Mesenchymal stem cell (in vitro differentiated cells and primary cell): ENCODE measurements around the gene UNC93B1.
"Not testable (repeated sequence)": the region's sequence is repeated elsewhere in the genome, so short reads cannot be mapped to it uniquely, and the experiment has no call there.

ENCODE experiments used
- DNase-seq: peaks from one replicate; pipeline ENCODE4 v3.0.0-alpha.2; 2013
- H2AFZ ChIP-seq: one replicate; pipeline ENCODE4 v1.6.1; 2013; ENCODE audit warnings: low read depth, mild to moderate bottlenecking, control low read depth, inconsistent platforms, low read length, moderate library complexity
- H2AK5ac ChIP-seq: 2 replicates; pipeline ENCODE4 v1.6.1; 2013; ENCODE audit warnings: low read length, moderate library complexity, mild to moderate bottlenecking, inconsistent platforms; ENCODE audit not compliant: severe bottlenecking
- H2BK120ac ChIP-seq: one replicate; pipeline ENCODE4 v1.6.1; 2013; ENCODE audit warnings: low read depth, mild to moderate bottlenecking, inconsistent platforms, low read length, moderate library complexity
- H2BK12ac ChIP-seq, 2 experiments: one replicate each; pipeline ENCODE4 v1.6.1; 2013; ENCODE audit warnings: inconsistent platforms in 2 of 2, low read length in 2 of 2, mild to moderate bottlenecking in 2 of 2, moderate library complexity in 2 of 2, control low read depth in 1 of 2
- H2BK15ac ChIP-seq: one replicate; pipeline ENCODE4 v1.6.1; 2013; ENCODE audit warnings: mild to moderate bottlenecking, low read depth, inconsistent platforms; ENCODE audit not compliant: poor library complexity, severe bottlenecking
- H2BK5ac ChIP-seq: 2 replicates; pipeline ENCODE4 v1.6.1; 2013; ENCODE audit warnings: low read depth, mild to moderate bottlenecking, low read length, control low read depth, inconsistent platforms; ENCODE audit not compliant: poor library complexity, severe bottlenecking
- H3K14ac ChIP-seq, 2 experiments: one replicate each; pipeline ENCODE4 v1.6.1; 2013; ENCODE audit warnings: inconsistent platforms in 2 of 2, low read length in 2 of 2, control low read depth in 1 of 2, mild to moderate bottlenecking in 1 of 2, moderate library complexity in 1 of 2
- H3K18ac ChIP-seq, 2 experiments: one replicate each; pipeline ENCODE4 v1.6.1; 2013; ENCODE audit warnings: inconsistent platforms in 2 of 2, low read length in 2 of 2, control low read depth in 1 of 2, low read depth in 1 of 2, mild to moderate bottlenecking in 1 of 2
- H3K23ac ChIP-seq, 2 experiments: one replicate each; pipeline ENCODE4 v1.6.1; 2013; ENCODE audit warnings: inconsistent platforms in 2 of 2, low read length in 2 of 2, mild to moderate bottlenecking in 2 of 2, moderate library complexity in 2 of 2, control low read depth in 1 of 2
- H3K27ac ChIP-seq: 2 replicates; pipeline ENCODE4 v1.5.1; 2013; ENCODE audit warnings: mild to moderate bottlenecking, moderate library complexity, low read length, control low read depth, inconsistent platforms; ENCODE audit not compliant: poor library complexity, severe bottlenecking
- H3K27me3 ChIP-seq, 2 experiments: 2 replicates each; pipeline versions ENCODE4 v1.6.1 to v1.7.0; 2013; ENCODE audit warnings: low read length in 2 of 2, mild to moderate bottlenecking in 2 of 2, moderate library complexity in 2 of 2, control low read depth in 1 of 2, inconsistent platforms in 1 of 2; ENCODE audit not compliant: control insufficient read depth in 1 of 2, insufficient read depth in 1 of 2
- H3K36me3 ChIP-seq, 2 experiments: 2 replicates each; pipeline versions ENCODE4 v1.6.1 to v1.7.0; 2013; ENCODE audit warnings: low read length in 2 of 2, control low read depth in 1 of 2, inconsistent platforms in 1 of 2, low read depth in 1 of 2, mild to moderate bottlenecking in 1 of 2; ENCODE audit not compliant: insufficient read depth in 2 of 2, control insufficient read depth in 1 of 2
- H3K4ac ChIP-seq, 2 experiments: one replicate each; pipeline ENCODE4 v1.6.1; 2013; ENCODE audit warnings: inconsistent platforms in 2 of 2, low read length in 2 of 2, mild to moderate bottlenecking in 2 of 2, moderate library complexity in 2 of 2, control low read depth in 1 of 2, low read depth in 1 of 2
- H3K4me1 ChIP-seq: 2 replicates; pipeline ENCODE4 v1.6.1; 2013; ENCODE audit warnings: low read depth, low read length, control low read depth; ENCODE audit not compliant: control insufficient read depth, insufficient read depth
- H3K4me2 ChIP-seq: 2 replicates; pipeline ENCODE4 v1.6.1; 2013; ENCODE audit warnings: low read length, mild to moderate bottlenecking, inconsistent platforms; ENCODE audit not compliant: poor library complexity, severe bottlenecking
- H3K4me3 ChIP-seq, 2 experiments: 2 replicates each; pipeline versions ENCODE4 v1.5.1 to v1.7.0; 2013; ENCODE audit warnings: low read length in 2 of 2, mild to moderate bottlenecking in 2 of 2, control low read depth in 1 of 2, low read depth in 1 of 2; ENCODE audit not compliant: insufficient read depth in 1 of 2
- H3K79me1 ChIP-seq: replicated peaks from 2 replicates; pipeline ENCODE4 v1.6.1; 2013; ENCODE audit warnings: mild to moderate bottlenecking, control low read depth, low read length, inconsistent platforms; ENCODE audit not compliant: poor library complexity, severe bottlenecking
- H3K9ac ChIP-seq: 2 replicates; pipeline ENCODE4 v1.7.0; 2013; ENCODE audit warnings: mild to moderate bottlenecking, low read length, moderate library complexity
- H3K9me3 ChIP-seq: 2 replicates; pipeline ENCODE4 v1.7.0; 2013; ENCODE audit warnings: mild to moderate bottlenecking, low read length; ENCODE audit not compliant: control insufficient read depth
- H4K8ac ChIP-seq: one replicate; pipeline ENCODE4 v1.6.1; 2013; ENCODE audit warnings: inconsistent platforms, mild to moderate bottlenecking, low read length, moderate library complexity
- H4K91ac ChIP-seq: one replicate; pipeline ENCODE4 v1.6.1; 2013; ENCODE audit warnings: mild to moderate bottlenecking, low read length, inconsistent platforms
- whole genome bisulfite sequencing: methylation state at CpG from one replicate; pipeline ENCODE4 v1.1.7; 2013; ENCODE audit warnings: mixed read lengths; 5-methylcytosine and 5-hydroxymethylcytosine counted together

UNC93B1 gene

DNA sequence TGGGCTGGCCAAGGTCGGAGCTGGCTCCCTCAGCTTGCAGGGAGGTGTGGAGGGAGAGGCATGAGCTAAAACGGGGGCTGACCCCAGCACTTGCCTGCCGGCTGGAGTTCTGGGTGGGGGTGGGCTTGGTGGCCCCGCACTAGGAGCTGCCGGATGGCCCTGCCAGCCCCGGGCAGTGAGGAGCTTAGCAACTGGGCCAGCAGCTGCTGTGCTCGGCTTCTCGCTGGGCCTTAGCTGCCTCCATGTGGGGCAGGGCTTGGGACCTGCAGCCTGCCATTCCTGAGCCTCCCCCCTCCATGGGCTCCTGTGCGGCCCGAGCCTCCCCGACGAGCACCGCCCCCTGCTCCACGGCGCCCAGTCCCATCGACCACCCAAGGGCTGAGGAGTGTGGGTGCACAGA, 40.7 kb downstream of the UNC93B1 start:
- not testable (repeated sequence) for H3K9me3 ChIP-seq, H4K8ac ChIP-seq, DNase-seq, H3K27me3 ChIP-seq, H2BK15ac ChIP-seq, H3K4me3 ChIP-seq, H3K4me1 ChIP-seq, H2AK5ac ChIP-seq, H3K23ac ChIP-seq, H3K27ac ChIP-seq, H3K36me3 ChIP-seq, H2BK120ac ChIP-seq, H3K14ac ChIP-seq, H2BK12ac ChIP-seq, H4K91ac ChIP-seq, H3K4me2 ChIP-seq, H2BK5ac ChIP-seq, H2AFZ ChIP-seq, H3K18ac ChIP-seq, H3K4ac ChIP-seq, H3K9ac ChIP-seq, H3K79me1 ChIP-seq
- 86% methylated on average over 15 of the region's 16 CpGs for WGBS

DNA sequence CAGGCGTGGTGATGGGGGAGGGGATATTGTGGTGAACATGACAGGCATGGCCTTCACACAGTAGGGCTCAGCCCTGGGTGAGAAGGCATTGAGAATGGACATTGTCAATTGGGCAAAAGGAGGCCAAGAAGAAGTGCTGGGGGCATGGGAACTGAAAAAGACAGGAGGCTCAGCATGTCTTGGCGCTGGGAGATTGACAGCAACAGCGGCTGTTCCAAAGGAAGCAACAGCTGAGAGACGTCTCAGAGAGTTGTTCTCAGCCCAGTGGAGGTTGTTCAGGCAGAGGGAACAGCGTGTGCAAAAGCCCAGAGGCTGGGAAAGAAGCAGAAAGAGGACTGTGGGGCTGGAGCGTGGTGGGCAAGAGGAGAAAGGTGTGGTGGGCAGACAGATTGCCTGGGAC, 47.7 kb downstream of the UNC93B1 start:
- not testable (repeated sequence) for H3K9me3 ChIP-seq, H3K27ac ChIP-seq, H3K18ac ChIP-seq, H3K4me3 ChIP-seq, H3K23ac ChIP-seq, H3K4ac ChIP-seq, H3K14ac ChIP-seq, H3K4me1 ChIP-seq, H4K91ac ChIP-seq, H3K9ac ChIP-seq, H2BK12ac ChIP-seq, H3K4me2 ChIP-seq, DNase-seq, H4K8ac ChIP-seq, H2BK15ac ChIP-seq, H2AK5ac ChIP-seq, H3K79me1 ChIP-seq, H2AFZ ChIP-seq, H2BK120ac ChIP-seq, H2BK5ac ChIP-seq, H3K36me3 ChIP-seq
- H3K27me3 ChIP-seq: peaks cover 11 to 18% of the 10 kb centered on the region in 2 experiments
- WGBS: 76% methylated on average over 6 of the region's 6 CpGs

DNA sequence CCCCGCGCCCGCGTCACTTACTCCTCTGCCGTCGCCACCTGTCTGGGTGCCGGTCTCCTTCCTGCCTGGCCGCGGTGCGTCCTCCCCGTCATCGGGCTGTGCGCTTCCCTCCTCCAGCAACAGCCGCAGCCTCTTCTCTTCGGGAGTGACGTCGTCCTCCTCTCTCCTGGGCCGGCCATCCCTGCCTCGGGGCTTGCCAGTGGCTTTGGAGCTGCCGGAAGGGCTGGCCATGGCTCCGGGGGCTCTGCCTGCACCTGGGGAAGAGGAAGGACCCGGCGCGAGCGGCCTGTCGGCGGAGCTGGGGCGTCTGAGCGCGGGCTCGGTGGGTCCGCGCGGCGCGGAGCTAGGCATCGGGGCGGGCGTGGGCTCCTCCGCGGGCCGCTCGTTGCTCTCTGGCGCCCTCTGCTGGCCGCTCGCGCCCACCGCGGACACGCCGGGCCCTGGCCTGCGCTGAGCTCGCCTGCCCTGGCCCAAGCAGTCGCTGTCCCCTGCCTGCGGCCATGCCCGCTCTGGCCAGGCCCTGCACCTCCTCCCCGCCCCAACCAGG, 48.4 kb downstream of the UNC93B1 start:
- WGBS: 0% methylated on average over 21 of the region's 57 CpGs
- H2AK5ac ChIP-seq, H3K23ac ChIP-seq, H3K36me3 ChIP-seq, H3K14ac ChIP-seq, H3K4me1 ChIP-seq, H2AFZ ChIP-seq, H3K79me1 ChIP-seq, H3K9ac ChIP-seq, H4K91ac ChIP-seq, H3K18ac ChIP-seq, H3K27ac ChIP-seq, H2BK120ac ChIP-seq, H3K9me3 ChIP-seq, H2BK12ac ChIP-seq, H4K8ac ChIP-seq, H3K4ac ChIP-seq, H2BK5ac ChIP-seq: not testable (repeated sequence)
- Histone ChIP-seq H3K4me3 (peak overlapping the region; percentile 44 to 65), H3K4me2 (peak overlapping the region; percentile 90), H3K27me3 (peaks cover 11 to 18% of the 10 kb centered on the region in 2 experiments), H2BK15ac (peak overlapping the region; percentile 3)
- peak; percentile 64 for DNase-seq

DNA sequence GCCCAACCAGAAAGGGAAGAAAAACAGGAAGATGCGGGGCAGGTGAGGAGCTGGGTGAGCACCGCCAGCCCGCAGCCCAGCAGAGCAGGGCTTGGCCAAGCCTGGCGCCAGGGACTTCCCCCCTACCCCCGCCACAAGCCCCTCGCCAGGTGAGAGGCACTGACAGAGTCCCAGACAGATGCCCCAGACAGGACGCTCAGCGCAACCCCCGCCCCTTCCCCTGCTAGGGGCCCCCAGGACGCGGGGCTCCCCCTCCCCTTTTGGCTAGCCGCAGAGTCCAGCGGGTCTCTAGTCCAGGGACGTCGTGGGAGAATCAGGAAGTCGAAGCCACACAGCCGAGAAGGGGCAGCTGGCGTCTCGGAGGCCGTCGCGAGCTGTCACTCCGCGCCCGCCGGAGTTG, 48.9 kb downstream of the UNC93B1 start:
- H4K91ac ChIP-seq, H2AFZ ChIP-seq, H3K27ac ChIP-seq, H3K18ac ChIP-seq, H3K4me1 ChIP-seq, DNase-seq, H2BK120ac ChIP-seq, H3K9me3 ChIP-seq, H3K4me3 ChIP-seq, H3K4ac ChIP-seq, H3K79me1 ChIP-seq, H2BK15ac ChIP-seq, H2BK5ac ChIP-seq, H3K9ac ChIP-seq, H2AK5ac ChIP-seq, H3K23ac ChIP-seq, H3K14ac ChIP-seq, H4K8ac ChIP-seq, H3K36me3 ChIP-seq, H2BK12ac ChIP-seq: not testable (repeated sequence)
- 4% methylated on average over 18 of the region's 26 CpGs for WGBS
- H3K27me3 ChIP-seq: peaks cover 11 to 20% of the 10 kb centered on the region in 2 experiments
- peak overlapping the region; percentile 28 for H3K4me2 ChIP-seq
